Bronchial epithelial cell (primary cell): ENCODE data around the gene RELA. TPM values are rescaled to one million over a fixed set of nuclear protein-coding genes. Genes with fewer than 3 reads are reported as not detected.

Experiments
- DNase-seq: peaks from one replicate; pipeline ENCODE4 v3.0.0-alpha.2; 2010; ENCODE audit warnings: low read depth
- FAIRE-seq: peaks from 2 replicates; lab custom pipeline; 2011; peaks lifted over from hg19 to GRCh38; lab: Jason Lieb, UNC
- H3K27me3 ChIP-seq: 2 replicates; pipeline ENCODE4 v1.5.1; 2011; ENCODE audit warnings: low read length; ENCODE audit not compliant: control insufficient read depth, insufficient read depth
- H3K36me3 ChIP-seq: 2 replicates; pipeline ENCODE4 v1.5.1; 2011; ENCODE audit warnings: low read length; ENCODE audit not compliant: control insufficient read depth, insufficient read depth
- H3K4me3 ChIP-seq: 2 replicates; pipeline ENCODE4 v1.5.1; 2011; ENCODE audit warnings: mild to moderate bottlenecking, low read depth, low read length, control low read depth
- CTCF ChIP-seq: IDR thresholded peaks from 2 replicates; pipeline ENCODE4 v1.5.1; 2011; ENCODE audit warnings: mild to moderate bottlenecking, moderate library complexity, low read length, control low read depth, inconsistent platforms; ENCODE audit not compliant: insufficient read depth, severe bottlenecking
- total RNA-seq: library from RNA; depleted of rRNA; stranded (reverse); fragments of >200 nt; gene quantifications from 2 replicates; pipeline ENCODE4 v1.2.1, GENCODE V29; 2014

RELA gene
- total RNA-seq, 1 donor from 2014 or later = 9.5 TPM

- TF ChIP-seq CTCF = no peak
- Histone ChIP-seq H3K27me3 (no peaks in the 10 kb centered on the region), H3K36me3 (peaks cover 14% of the 10 kb centered on the region), H3K4me3 (peak overlapping the region; percentile 55)
- FAIRE-seq = no peak
- no peak for DNase-seq
Measured at GRCh38 chr11:65612691-65613090, 50.0 kb downstream of the RELA start.

- TF ChIP-seq CTCF = no peak
- DNase-seq = no peak
- no peaks in the 10 kb centered on the region for H3K27me3 ChIP-seq
- H3K36me3 ChIP-seq = peaks cover 10% of the 10 kb centered on the region
- no peak for FAIRE-seq
- H3K4me3 ChIP-seq = no peak overlapping the region
Measured at GRCh38 chr11:65611758-65612603, 50.7 kb downstream of the RELA start.

GRCh38 chr11:65611028-65611757 lies 51.5 kb downstream of the RELA start:
- no peak for TF ChIP-seq CTCF
- no peak overlapping the region for H3K4me3 ChIP-seq
- FAIRE-seq (no peak), DNase-seq (no peak)
- H3K27me3 ChIP-seq = no peaks in the 10 kb centered on the region
- H3K36me3 ChIP-seq = peaks cover 10% of the 10 kb centered on the region

- TF ChIP-seq CTCF = no peak
- no peak overlapping the region for H3K4me3 ChIP-seq
- no peaks in the 10 kb centered on the region for H3K27me3 ChIP-seq
- no peak for DNase-seq
- H3K36me3 ChIP-seq = peaks cover 16% of the 10 kb centered on the region
- peak; percentile 7 for FAIRE-seq
Measured at GRCh38 chr11:65610404-65610803, 52.3 kb downstream of the RELA start.

- no peak for DNase-seq
- Histone ChIP-seq H3K27me3 (no peaks in the 10 kb centered on the region), H3K4me3 (no peak overlapping the region), H3K36me3 (peaks cover 22% of the 10 kb centered on the region)
- TF ChIP-seq CTCF = no peak
- FAIRE-seq = peak; percentile 50
Measured at GRCh38 chr11:65609665-65610064, 53.1 kb downstream of the RELA start.
